CD4-positive, alpha-beta T cell treated with Interleukin-4 for 1 hour (primary cell): ENCODE measurements around the gene SLC8A2.

ENCODE experiments used
- DNase-seq, 2 donors: peaks; one replicate each; pipeline ENCODE4 v3.0.0-alpha.2; 2020 to 2022

Gene SLC8A2

DNA sequence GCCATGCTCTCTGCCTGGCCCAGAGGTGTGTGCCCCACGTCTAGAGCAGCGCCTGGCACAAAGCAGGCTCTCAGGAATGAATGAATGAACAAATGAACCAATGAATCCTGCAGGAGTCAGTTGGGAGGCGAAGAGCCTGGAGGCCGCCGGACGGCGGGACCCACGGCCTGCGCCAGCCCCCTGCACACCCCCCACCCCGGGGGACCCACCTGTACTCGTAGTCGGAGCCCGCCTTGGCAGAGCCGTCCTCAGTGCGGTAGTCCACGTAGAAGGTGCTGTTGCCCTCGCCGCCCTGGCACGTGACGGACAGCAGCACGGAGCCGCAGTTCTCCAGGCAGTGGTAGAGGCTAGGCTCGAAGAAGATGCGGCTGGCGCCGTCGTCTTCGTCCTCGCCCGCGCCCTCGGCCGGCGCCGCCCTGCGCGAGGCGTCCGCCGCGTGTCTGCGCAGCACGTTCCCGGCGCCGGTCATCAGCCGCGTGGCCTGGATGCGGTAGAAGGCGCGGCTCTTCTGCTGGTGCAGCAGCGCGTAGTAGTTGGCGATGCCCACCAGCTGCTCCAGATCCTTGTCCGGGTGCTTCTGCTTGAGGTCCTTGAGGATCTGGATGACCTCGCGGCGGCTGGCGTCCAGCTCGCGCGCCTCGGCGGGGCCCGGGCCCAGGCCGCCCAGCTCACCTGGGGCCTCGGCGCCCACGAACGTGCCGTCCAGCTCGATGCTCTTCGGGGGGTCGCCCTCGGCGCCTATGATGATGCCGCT is 14.8 kb downstream of the SLC8A2 start:
- no peak for DNase-seq

DNA sequence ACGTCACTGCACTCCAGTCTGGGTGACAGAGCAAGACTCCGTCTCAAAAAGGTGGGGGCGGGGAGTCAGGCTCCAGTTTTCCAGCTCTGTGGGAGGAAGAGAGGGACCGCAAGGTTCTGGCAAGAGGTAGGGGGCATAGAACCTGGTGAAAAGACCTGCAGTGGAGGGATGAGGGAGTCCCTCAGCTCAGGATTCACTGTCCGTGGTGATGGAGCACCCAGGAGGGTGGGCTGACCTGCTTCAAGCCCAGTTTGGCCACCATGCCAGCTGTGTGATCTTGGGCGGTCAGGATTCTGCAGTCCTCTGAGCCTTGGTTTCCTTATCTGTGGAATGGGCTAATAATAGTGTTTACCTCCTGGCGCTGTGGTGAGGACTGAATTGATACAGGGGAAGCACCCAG is 21.2 kb downstream of the SLC8A2 start:
- DNase-seq = no peak

DNA sequence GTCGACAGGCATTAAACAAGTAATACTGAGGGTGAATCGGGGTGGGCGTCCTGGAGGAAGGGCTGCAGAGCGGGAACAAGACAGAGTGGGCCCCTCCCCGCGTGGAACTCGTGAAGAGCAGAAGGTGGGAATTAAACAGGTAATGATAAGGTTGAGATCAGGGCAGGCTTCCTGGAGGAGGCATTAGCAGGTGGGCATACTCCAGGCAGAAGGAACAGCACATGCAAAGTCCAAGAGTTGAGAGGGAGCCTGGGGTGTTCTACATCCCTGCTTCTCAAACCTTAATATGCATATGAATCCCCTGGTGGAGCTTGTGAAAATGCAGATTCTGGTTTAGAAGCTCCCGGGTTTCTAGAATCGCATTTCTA is 23.3 kb downstream of the SLC8A2 start:
- no peak for DNase-seq

DNA sequence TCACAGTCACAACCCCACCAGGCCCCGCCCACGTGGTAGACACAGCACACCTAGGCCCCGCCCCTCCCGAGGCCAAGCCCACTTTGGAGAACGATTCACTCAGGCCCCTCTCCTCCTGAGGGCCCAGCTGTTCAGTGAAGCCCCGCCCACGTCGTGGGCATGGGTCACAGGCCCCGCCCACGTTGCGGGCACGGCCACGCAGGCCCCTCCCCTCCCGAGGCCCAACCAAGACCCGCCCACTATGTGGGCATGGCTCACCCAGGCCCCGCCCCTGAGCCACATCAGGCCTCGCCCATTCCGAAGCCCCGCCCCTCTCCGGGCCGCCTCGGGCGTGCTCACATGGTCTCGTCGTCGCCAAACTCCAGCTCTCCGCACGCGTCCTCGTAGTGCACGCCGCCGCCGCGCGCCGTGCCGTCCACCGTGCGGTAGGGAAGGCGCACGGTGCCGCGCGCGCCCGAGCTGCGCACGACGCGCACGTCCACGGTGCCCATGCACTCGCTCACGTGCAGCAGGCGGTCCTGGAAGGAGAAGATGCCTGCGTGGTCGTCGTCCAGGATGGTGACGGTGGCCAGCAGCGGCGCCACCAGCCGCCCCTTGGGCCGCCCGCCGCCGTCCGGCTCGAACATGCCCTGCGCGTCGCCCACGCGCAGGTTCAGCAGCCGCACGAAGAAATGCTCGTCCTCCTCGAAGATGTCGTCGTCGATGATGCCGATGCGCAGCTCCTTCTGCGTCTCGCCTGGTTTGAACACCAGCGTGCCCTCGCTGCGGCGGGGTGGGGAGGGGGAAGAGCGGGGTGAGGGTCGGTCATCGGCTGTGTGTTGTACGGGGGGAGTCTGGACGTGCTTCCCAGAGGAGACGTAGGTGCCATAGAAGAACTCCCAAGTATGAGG is 24.0 kb downstream of the SLC8A2 start:
- DNase-seq = peak; percentile 51 to 53

DNA sequence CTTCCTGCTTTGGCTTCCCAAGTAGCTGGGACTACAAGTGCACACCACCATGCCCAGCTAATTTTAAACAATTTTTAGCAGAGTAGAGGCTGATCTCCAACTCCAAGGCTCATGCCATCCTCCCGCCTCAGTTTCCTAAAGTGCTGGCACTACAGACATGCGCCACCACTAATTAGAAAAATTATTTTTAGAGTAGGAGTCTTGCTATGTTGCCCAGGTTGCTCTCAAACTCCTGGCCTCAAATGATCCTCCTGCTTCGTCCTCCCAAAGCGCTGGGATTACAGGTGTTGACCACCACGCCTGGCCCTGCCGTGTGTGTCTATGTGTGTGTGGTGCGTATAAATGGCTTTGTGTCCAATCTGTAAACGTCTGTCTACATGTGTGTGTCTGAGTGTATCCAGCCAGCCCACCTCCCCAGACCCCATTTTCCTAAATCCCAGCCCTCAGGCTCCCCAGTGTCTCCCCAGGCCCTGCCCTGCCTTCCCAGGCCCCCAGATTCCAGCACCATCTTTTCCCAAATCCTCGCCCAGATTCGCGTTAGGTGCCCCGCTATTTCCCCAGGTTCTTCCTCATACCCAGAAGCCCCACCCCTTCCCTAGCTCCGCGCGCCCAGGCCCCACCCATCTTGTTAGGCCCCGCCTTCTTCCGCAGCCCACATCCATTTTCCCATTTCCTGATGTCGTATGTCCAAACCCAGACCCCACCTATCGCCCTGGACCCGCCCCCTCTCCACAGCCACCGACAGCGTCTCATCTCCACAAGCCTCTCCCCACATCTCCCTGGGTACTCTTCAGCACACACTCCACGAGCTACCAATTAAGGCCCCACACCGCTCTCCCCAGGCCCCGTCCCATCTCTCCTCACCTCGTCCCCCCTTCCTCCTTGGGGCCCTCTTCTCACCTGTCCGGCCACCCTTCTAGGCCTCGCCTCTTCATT is 24.9 kb downstream of the SLC8A2 start:
- no peak for DNase-seq

DNA sequence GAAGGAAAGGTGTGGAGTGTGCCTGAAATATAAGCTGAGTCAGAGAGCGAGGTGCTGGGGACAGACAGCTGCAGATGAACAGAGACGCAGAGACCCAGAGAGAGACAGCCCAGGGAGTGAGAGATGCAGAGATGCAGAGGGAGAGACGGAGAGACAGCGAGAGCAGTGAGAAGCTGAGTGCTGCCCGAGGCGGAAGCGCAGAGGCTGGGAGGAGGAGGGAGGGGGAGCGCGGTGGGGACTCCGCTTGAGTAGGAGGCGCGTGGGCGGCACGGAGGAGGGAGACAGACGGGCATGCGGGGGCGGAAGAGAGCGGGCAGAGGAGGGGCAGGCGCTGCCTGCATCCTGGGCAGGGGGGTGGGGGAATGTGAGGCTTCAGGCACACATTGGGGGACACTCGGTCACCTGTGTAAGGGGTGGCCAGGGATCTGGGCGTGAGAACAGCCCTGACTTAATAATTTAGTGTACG is 25.7 kb downstream of the SLC8A2 start:
- peak; percentile 64 to 74 for DNase-seq

DNA sequence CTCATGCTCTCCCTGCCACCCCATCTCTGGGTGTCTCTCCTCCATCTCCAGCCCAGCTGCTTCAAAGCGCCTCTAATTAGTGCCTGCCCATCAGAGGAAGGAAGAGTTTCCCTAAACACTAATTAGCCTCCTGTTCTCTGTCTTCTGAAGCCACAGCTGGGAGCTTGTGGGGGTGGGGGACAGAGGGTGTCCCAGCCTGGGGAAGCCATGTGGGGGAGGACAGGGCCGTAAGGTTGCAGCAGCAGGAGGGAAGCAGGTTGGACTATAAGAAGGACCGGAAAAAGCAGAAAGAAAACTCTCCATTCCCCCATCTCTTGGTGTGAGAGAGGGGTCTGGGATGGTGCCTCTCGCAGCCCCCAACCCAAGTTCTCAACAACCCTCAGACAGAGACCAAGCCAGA is 26.2 kb downstream of the SLC8A2 start:
- no peak for DNase-seq

DNA sequence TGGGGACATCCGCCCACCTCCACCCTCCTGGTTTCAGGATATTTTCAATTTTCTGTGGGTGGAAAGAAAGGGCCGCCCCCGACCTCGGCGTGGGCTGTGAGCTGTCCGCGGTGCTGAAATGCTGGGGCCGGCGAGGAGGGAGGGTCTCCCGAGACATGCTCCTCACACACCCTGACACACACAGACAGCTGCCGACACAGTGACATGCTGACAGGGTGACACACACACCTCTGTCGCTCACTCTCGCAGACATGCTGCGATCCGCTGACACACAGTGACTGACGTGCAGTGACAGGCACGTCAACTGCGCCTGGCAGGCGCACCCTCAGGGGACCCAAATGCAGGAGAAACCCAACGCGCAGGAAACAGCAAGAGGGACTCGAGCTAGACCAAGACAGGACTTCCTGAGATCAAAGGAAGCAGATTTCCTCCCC is 27.3 kb downstream of the SLC8A2 start:
- DNase-seq = peak; percentile 12 to 45

DNA sequence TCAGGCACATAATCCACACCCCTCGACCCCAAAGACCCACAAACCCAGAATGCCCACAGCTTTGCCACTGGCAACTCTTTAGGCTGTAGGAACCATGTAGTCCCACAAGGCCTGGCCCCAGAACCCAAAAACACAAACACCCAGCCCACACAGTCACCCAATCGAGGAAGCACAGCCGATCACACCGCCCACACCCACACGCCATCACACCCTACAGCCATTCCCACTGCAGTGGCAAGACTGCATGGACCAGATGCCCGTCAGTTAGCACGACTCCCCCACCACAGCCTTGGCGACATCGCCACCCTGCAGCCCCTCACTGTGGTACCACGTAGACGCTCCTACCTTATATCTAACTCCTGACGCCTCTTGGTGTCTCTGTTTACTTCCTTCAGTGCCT is 28.4 kb downstream of the SLC8A2 start:
- no peak for DNase-seq

DNA sequence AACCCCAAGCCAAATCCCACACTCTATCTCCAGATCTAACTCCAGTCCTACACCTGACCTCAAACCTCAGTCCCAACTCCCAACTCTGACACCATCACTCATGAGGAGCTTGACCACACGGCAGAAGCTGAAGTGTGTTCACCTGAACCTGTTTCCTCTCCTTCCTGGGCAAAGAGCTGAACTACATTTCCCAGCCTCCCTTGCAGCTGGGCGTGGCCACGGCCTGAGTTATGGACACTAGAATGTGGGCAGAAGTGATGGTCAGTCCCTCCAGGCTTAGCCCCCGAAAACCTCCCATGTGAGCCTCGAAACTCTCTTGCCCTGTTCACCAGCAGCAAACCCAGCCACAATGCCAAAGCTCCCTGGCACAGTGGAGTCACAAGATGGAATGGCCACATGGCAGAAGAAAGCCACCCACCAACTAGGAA is 32.9 kb downstream of the SLC8A2 start:
- DNase-seq = no peak

DNA sequence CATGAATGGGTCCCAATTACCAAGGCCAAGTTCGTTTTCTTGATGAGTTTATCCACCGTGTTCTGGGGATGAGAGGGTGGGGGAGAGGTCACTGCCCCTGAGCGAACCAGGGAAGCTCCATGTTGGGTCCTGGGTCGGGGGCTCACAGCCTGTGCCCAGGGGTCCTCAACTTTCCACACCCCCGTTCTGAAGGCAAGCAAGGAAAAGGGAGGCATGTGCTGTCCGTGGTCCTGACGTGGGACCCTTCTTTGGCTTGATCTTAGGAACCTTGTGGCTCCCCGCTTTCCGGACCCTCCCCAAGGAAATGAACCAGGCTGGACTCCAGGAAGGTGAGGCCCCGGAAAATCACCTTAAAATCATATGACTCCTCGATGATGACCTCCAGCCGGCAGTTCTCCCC is 34.2 kb downstream of the SLC8A2 start:
- no peak for DNase-seq

DNA sequence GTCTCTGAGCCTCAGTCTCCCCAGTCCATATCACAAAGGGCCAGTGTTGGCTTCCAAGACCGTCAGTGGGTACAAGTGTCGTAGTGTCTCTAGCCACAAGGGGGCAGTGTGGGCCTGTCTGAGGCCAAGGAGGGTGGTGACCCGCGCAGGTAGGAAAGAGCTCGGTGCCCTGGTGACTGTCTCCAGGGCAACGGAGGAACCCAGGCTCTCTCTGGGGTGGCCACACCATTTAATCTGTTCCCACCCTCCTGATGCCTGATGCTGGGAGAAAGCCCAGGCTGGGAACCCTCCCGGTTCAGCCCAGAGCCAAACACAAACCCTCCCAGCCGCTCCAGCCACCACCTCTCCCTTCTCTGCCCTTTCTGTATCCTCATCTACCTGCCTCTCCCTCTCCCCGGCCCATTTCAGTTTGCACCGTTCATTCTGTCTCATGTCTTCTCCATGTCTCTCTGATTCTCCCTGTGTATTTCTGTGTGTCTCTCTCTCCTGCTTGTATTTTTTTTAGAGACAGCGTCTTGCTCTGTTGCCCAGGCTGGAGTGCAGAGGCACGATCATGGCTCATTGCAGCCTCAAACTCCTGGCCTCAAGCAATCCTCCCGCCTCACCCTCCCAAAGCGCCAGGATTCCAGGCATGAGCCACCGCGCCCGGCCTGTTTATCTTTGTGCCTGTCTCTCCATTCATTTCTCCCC is 34.8 kb downstream of the SLC8A2 start:
- DNase-seq = peak; percentile 80 to 82

DNA sequence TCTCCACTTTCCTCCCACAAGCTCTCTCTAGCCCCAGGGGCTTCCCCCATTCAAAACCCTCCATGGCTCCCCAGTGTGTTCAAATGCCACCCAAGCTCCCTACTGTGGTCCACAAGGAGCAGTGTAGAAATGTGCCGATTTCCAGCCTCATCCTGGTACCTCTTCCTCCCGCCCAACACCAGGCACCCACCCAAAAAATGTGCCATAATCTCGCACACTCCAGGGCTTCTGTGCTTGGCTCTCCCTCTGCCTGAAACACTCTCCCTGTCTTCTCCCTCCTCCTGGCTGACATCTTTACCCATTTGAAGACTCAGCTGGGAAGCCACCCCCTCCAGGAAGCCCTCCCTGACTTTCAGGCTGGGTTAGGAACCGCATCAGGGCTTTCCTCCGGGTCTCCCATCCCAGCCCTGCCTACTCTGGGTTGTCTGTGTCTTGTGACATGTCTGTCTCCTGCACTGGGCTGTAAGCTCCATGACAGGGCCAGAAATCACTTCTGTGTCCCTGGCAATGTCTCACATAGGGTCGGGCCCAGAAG is 35.7 kb downstream of the SLC8A2 start:
- no peak for DNase-seq

DNA sequence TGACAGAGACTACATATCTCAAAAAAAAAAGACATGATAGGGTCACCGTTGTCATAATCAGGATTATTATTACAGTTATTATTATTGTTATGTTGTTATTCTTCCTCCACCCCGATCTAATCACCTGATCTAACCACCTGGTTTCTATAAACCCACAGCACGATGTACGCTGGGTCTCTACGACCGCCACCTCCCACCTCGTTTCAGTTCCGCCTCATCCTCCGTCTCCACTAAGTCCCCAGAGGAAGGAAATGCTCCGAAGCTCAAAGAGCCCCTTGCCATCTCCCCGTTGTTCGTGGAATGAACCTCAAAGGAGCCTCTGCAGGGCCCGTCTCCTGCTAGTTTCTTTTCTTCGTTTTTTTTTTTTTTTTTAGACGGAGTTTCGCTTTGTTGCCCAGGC is 36.5 kb downstream of the SLC8A2 start:
- DNase-seq = peak in 1 of 2 donors; percentile 35

DNA sequence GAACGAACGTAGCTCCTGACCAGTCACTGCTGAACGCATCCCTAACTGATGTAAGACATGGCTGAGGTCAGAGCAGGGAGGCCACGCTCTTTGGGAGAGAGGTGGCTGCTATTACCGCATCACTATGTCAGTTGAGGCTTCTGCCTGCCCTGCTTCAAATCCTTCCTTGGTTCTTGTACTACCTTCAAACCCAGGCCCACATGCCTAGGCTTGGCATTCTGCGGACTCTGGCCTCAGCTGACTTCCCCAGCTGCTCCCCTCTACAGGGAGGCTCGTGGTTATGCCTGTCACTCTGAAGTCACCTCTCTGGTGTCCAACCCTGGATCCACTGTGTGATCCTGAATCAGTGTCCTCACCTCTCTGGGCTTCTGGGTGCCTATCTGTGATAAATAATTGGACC is 37.6 kb downstream of the SLC8A2 start:
- DNase-seq = no peak

DNA sequence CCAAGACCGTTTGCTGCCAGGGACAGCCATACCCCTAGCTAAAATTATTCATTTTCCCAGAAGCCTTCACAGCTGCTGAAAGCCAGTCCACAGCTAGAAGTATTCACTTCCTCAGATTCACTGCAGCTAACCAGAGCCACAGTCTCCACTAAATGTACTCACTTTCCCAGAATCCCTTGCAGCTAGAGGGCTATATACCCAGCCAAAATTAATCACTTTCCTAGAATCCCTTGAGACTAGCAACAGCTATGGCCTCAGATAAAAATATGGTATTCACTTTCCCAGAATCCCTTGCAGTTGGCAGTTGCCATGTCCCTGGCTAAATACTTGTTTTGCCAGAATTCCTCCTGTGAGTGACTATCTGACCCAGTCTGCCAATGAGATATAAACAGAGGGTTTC is 38.6 kb downstream of the SLC8A2 start:
- no peak for DNase-seq

DNA sequence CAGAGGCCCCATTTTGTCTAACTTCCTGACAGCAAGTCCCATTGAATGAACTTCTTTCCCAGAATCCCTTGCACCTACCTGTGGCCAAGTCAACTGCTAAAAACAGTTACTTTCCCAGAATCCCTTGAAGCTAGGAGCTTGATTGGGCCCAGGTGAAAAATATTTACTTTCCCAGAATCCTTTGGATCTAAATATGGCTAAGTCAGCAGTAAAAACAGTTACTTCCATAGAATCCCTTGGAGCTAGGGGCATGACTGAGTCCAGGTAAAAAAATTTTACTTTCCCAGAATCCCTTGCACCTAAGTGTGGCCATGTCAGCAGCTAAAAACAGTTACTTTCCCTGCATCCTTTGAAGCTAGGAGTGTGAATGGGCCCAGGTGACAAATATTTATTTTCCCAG is 39.2 kb downstream of the SLC8A2 start:
- no peak for DNase-seq

DNA sequence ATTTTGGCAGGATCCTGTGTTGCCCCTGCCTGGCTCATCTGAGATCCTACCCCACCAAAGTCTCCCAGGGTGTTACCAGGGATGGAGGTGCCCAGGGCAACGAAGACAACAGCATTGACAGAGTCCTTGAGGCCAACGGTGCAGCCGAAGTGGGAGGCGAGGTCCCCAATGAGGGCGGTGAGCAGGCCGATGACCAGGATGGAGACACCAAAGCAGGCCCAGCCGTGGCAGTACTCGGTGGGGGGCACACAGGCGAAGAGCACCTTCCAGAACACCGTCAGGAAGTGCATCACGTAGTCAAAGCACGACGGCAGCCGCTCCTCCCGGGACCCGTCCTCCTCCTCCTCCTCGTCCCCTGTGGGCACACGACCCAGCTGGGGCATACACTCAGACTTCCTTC is 39.6 kb downstream of the SLC8A2 start:
- no peak for DNase-seq

DNA sequence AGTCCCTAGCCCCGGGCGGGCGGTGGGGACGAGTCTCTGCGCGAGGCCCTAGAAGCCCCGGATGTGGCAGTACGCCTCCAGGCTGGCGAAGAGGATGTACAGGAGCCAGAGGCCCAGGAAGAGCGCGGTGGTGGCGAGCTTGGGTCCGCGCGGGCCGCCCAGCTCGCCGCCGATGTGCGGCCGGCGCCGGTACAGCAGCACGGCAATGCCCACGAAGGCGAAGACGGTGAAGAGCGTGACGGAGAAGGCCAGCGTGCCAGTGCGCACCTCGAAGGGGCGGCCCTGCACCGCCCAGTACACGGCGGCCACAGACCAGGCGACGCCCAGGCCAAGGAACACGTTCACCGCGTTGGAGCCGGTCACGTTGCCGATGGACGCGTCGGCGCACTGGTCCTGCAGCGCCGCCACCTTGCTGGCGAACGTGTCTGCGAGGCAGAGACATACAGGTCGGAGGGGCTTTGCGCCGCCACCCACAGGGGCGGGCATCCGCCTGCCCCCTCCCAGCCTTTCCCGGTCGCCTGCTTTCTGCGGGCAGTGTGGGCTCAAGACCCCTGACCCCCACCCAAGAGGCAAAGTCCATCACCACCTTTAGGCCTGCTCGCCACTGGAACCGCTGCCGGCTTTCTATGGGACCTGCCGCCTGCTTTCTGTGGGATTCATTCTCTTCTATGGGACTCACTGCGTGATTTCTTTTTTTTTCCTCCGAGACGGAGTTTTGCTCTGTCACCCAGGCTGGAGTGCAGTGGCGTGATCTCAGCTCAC is 41.5 kb downstream of the SLC8A2 start:
- no peak for DNase-seq

DNA sequence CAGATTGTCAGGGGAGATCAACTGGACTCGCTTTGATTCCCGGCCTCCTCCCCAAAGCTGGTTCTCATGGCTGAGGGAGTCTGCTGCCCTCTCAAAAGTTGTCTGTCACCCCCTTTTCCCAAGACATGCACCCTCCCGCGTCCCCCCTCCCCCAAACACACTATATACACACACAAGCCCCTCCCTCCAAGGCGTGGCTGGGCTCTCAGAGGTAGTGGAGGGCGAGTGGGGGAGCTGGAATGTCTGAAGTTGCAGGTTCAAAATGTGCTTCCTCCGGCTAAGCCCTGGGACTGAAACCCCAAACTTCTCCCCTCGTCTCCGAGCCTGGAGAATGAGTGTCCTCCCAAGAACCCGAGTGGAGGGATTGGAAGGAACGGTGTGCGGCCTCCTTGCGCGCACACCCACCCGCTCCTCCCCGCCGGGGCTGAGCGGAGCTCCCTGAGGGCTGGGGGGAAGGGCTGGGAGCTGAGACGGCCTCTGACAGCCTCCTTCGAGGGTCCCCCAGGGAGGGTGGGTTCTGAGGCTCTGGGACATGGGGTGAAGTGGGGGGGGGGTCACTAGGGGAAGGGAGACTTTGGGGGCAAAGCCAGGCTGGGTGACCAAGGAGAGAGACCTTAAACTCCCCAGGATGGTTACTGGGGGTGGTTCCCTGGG is 42.4 kb downstream of the SLC8A2 start:
- no peak for DNase-seq
